ENCODE measurements around the gene DRC3.

DNA sequence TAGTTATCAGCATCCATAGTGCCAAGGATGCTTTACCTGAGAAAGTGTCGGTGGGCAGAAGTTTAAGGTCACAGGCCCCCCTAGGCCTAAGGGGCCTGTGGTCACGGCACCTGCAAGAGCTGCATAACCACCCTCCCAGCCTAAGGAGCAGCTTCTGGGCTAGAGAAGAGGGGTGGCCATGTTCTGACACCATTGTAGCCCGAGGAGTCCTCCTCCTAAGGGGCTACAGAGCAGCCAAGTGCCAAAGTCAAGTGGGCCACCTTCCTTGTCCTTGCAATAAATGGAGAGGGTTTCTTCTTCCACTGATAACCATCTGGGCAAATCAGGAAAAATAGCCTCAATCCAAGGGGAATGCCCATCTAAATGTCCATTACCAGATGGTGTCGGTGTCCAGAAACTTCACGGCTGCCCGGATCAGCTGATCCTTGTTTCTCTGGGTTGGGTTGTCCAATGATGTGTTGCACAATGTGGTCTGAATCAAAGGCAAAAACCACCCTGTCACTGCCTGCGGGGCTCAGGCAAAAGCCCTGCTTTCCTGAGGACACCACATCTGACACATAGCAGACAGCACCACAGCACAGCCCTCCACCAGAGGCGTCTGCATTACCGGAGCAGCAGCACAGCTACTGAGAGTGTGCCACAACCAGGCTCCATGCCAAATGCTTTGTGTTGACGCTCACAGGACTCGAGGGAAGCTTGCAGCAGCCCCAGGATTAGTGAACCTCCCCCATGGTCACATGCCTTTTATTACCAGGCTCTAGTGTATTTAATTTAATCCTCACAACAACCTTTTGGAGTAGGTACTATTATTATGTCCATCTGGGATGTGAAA lies 53.5 kb downstream of the DRC3 start:
- TF ChIP-seq CTCF (IDR thresholded peaks at IDR 0.05) (no peak), POLR2AphosphoS5 (IDR thresholded peaks at IDR 0.05) (no peak), EP300 (IDR thresholded peaks at IDR 0.05) (no peak)

Measured in gastroesophageal sphincter (tissue), 3 donors.